Mononuclear cell (primary cell): ENCODE measurements around the gene VIPR2. TPM values are rescaled to one million over a fixed set of nuclear protein-coding genes. Genes with fewer than 3 reads are reported as not detected.
"Not testable (repeated sequence)": the region's sequence is repeated elsewhere in the genome, so short reads cannot be mapped to it uniquely, and the experiment has no call there.

Experiments used
- H3K27me3 ChIP-seq: 2 replicates; pipeline ENCODE4 v1.6.0; 2011; ENCODE audit warnings: low read length, control low read depth; ENCODE audit not compliant: insufficient read depth
- H3K4me1 ChIP-seq: 2 replicates; pipeline ENCODE4 v1.5.1; 2011; ENCODE audit warnings: mild to moderate bottlenecking, low read length, control low read depth; ENCODE audit not compliant: insufficient read depth
- H3K4me3 ChIP-seq: 2 replicates; pipeline ENCODE4 v1.5.1; 2011; ENCODE audit warnings: mild to moderate bottlenecking, low read length, moderate library complexity
- H3K9me3 ChIP-seq: 2 replicates; pipeline ENCODE4 v1.5.1; 2011; ENCODE audit warnings: low read depth, mild to moderate bottlenecking, control low read depth, low read length
- total RNA-seq: library from RNA; depleted of rRNA; stranded (reverse); fragments of >200 nt; gene quantifications from one replicate; pipeline ENCODE4 v1.2.3, GENCODE V29; 2012

VIPR2 gene
- total RNA-seq, 1 donor = 0.31 TPM

DNA sequence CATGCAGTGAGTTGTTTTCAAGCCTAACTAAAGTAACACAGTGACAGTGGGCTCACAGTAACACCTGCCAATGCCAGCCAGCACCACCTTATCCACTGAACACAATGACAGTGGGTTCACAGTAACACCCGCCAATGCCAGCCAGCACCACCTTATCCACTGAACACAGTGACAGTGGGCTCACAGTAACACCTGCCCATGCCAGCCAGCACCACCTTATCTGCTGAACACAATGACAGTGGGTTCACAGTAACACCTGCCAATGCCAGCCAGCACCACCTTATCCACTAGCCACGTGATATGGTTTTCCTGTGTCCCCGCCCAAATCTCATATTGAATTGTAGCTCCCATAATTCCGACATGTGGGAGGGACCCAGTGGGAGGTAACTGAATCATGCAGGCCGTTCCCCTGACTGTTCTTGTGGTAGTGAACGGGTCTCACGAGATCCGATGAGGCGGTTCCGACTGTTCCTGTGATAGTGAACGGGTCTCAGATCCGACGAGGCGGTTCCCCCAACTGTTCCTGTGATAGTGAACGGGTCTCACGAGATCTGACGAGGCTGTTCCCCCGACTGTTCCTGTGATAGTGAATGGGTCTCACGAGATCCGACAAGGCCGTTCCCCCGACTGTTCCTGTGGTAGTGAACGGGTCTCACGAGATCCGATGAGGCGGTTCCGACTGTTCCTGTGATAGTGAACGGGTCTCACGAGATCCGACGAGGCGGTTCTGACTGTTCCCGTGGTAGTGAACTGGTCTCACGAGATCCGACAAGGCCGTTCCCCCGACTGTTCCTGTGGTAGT is 44.2 kb downstream of the VIPR2 start:
- H3K4me3 ChIP-seq, H3K4me1 ChIP-seq, H3K27me3 ChIP-seq, H3K9me3 ChIP-seq: not testable (repeated sequence)

- H3K4me3 ChIP-seq = no peak overlapping the region
- H3K4me1 ChIP-seq = no peaks in the 10 kb centered on the region
- no peaks in the 10 kb centered on the region for H3K27me3 ChIP-seq
- no peaks in the 10 kb centered on the region for H3K9me3 ChIP-seq
These were observed 44.9 kb downstream of the VIPR2 start for GRCh38 chr7:159099711-159100231.

GRCh38 chr7:159098811-159099655 is 45.6 kb downstream of the VIPR2 start:
- Histone ChIP-seq H3K27me3 (no peaks in the 10 kb centered on the region), H3K4me3 (no peak overlapping the region), H3K4me1 (no peaks in the 10 kb centered on the region), H3K9me3 (no peaks in the 10 kb centered on the region)

DNA sequence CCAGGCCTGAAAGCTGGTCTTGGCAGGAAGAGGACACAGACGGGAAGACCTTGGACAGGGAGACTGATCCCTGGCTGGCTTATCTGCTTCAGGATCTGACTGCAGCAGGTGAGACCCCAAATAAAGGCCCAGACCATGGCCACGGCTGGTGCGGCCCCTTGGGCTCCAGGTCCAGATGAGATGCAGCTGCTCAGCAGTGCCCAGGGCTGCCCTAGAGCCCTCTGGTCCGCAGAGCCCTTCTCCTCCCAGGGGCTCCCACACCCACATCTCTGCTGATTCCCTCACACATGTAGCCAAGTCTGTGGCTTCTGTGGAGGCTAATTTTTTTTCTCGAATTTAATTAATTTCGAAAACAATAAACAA is 46.3 kb downstream of the VIPR2 start:
- no peaks in the 10 kb centered on the region for H3K4me1 ChIP-seq
- no peaks in the 10 kb centered on the region for H3K27me3 ChIP-seq
- no peak overlapping the region for H3K4me3 ChIP-seq
- H3K9me3 ChIP-seq = no peaks in the 10 kb centered on the region

- no peaks in the 10 kb centered on the region for H3K27me3 ChIP-seq
- H3K4me1 ChIP-seq = no peaks in the 10 kb centered on the region
- H3K4me3 ChIP-seq = no peak overlapping the region
- no peaks in the 10 kb centered on the region for H3K9me3 ChIP-seq
These were observed 46.8 kb downstream of the VIPR2 start for GRCh38 chr7:159097661-159098423.

DNA sequence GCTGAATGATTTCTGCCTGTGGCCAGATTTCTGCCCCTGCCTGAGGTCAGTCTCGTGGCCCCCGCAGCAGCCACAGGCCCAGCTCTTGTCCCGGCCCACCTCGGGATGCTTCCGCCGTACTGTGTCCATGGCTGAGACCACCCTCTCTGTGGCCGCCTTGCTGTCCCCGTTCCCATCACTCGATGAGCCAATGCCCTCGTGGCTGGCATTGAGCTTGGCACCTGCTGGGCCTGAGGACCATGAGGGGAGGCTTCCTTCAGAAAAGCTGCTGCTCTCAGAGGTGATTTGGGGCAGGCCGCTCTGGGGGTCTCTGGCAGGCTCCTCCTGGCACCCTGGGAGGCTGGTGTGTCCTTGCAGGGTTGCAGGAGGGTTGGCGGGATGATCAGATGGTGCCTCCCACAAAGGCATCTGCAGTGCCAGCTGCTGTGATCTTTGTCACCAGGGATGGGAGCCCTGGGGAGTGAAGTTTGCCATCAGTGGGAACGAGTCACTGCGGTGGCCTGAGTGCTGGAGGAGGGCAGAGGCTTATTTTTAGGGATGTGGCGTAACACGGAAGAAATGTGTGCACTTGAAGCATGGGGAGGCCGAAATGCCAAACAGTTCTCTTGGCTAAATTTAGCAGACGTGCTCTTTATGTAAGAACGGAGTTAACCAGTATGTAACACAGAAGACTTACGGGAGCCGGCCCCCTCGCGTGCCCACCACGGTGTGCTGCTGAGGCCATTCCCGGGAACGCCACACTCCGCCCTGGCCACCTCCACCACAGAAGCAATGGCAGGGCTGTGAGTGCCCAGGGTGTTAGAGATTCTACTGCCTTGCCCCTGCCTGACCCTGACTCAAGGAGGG is 47.7 kb downstream of the VIPR2 start:
- no peak overlapping the region for H3K4me3 ChIP-seq
- no peaks in the 10 kb centered on the region for H3K4me1 ChIP-seq
- H3K27me3 ChIP-seq = no peaks in the 10 kb centered on the region
- no peaks in the 10 kb centered on the region for H3K9me3 ChIP-seq

DNA sequence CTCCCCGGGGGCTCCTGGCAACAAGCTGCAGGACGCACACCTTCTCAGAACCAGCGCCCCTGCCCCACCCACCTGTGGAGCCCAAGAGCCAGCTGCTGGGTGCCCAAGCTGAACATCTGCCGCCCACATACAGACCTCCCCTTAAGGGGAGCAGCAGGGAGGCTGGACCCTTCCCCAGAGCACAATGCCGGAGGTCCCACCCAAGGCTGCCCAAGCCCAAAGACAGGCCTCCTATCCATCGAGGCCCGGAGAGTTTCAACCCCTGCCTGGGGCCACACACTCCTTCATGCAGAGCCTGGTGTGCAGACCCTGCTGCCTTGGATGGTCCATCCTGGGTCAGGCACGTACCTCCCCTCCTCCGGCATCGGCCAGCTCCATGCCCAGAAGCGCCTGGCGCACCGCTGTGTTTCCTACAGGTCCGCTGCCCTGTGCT is 48.7 kb downstream of the VIPR2 start:
- Histone ChIP-seq H3K4me3 (no peak overlapping the region), H3K4me1 (no peaks in the 10 kb centered on the region), H3K9me3 (no peaks in the 10 kb centered on the region), H3K27me3 (no peaks in the 10 kb centered on the region)

DNA sequence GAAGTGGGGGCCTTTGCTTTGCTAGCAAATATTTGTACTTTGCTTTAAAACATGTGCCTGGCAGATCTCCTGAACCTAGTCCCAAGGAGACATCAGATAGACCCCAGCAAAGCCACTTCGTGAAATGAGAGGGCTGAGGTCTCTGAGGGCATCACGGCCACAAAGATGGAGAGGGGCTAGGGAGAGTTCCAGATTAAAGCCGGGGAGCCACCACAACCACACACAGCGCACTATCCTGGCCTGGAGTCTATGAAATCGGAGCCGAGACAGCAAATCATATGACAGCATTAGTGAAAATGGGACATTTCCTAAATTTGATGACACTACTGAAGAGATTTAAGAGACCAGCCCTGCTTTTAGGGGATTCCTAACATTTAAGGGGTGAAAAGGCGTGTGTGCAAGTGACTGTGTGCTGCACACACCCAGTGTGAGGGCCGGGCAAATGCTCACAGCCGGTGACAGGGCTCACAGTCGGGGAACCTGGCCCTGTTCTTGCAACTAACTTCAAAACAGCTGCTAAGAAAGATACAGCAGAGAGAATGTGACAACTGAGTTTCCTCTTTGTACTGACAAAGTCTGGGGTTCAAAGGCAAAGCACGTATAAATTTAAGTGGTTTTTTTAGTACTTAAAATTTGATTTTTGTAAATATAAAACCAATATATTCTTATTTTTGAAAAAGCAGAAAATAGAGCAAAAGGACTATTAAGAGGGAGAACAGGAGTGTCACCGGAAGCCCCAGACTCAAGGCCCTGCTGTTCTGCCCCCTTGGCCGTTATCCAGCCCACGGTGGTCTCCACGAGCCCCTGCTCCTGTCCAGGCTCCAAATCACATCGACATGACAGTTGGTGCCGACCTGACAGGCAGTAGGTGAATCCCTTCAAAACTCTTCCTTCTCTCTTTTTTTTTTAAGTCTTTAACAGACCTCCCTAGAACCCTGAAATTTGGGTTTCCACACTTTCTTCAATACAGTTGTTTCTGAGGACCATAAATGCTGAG is 49.5 kb downstream of the VIPR2 start:
- Histone ChIP-seq H3K4me1 (no peaks in the 10 kb centered on the region), H3K4me3 (no peak overlapping the region), H3K9me3 (no peaks in the 10 kb centered on the region), H3K27me3 (no peaks in the 10 kb centered on the region)

GRCh38 chr7:159094023-159094740 is 50.5 kb downstream of the VIPR2 start:
- H3K27me3 ChIP-seq = no peaks in the 10 kb centered on the region
- H3K4me3 ChIP-seq = no peak overlapping the region
- H3K9me3 ChIP-seq = no peaks in the 10 kb centered on the region
- no peaks in the 10 kb centered on the region for H3K4me1 ChIP-seq

GRCh38 chr7:159093351-159093971 is 51.2 kb downstream of the VIPR2 start:
- no peaks in the 10 kb centered on the region for H3K4me1 ChIP-seq
- no peaks in the 10 kb centered on the region for H3K9me3 ChIP-seq
- no peak overlapping the region for H3K4me3 ChIP-seq
- no peaks in the 10 kb centered on the region for H3K27me3 ChIP-seq

DNA sequence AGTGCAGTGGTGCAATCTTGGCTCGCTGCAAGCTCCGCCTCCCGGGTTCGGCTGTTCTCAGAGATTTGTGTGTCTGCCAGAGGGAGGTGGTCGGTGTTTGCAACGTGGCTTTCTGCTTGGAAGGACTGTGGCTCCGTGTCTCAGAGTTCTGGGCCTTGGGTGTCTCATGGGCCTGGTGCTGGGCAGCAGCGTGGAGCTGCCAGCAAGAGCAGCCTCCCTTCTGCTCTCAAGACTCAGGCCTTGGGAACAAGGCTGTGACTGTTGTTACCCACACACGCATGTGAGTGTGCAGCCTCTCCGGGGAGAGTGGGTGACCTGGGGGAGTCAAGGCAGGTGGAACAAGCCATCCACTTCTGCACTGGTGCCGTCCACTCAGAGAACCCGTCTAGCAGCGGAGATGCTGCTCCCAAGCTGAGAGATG is 52.0 kb downstream of the VIPR2 start:
- Histone ChIP-seq H3K27me3 (no peaks in the 10 kb centered on the region), H3K4me1 (no peaks in the 10 kb centered on the region), H3K4me3 (no peak overlapping the region), H3K9me3 (no peaks in the 10 kb centered on the region)
